ENCODE measurements around the gene PTPA.

DNA sequence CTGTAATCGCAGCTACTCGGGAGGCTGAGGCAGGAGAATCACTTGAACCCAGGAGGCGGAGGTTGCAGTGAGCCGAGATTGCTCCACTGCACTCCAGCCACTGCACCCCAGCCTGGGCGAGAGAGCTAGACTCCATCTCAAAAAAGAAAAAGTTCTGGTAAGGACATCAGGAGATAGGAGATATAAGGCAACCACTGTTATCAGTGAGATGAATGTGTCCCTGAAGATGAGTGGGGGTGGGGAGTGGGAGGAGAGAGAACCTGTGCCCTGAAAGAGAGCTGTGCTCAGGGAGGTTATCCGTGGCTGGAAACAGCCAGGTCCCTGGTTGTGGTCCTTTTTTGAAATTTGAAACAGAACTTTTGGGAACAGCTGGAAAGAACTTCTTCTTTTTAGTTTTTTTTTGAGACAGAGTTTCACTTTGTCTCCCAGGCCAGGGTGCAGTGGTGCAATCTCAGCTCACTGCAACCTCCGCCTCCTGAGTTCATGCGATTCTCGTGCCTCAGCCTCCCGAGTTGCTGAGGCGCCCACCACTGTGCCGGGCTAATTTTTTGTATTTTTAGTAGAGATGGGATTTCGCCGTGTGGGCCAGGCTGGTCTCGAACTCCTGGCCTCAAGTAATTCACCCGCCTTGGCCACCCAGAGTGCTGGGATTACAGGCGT, 2.6 kb downstream of the PTPA start:
- TF ChIP-seq, protein P1, sequence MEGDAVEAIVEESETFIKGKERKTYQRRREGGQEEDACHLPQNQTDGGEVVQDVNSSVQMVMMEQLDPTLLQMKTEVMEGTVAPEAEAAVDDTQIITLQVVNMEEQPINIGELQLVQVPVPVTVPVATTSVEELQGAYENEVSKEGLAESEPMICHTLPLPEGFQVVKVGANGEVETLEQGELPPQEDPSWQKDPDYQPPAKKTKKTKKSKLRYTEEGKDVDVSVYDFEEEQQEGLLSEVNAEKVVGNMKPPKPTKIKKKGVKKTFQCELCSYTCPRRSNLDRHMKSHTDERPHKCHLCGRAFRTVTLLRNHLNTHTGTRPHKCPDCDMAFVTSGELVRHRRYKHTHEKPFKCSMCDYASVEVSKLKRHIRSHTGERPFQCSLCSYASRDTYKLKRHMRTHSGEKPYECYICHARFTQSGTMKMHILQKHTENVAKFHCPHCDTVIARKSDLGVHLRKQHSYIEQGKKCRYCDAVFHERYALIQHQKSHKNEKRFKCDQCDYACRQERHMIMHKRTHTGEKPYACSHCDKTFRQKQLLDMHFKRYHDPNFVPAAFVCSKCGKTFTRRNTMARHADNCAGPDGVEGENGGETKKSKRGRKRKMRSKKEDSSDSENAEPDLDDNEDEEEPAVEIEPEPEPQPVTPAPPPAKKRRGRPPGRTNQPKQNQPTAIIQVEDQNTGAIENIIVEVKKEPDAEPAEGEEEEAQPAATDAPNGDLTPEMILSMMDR (IDR thresholded peaks at IDR 0.05): no peak
- TF ChIP-seq ZFX (IDR thresholded peaks at IDR 0.05; ENCODE audit: borderline replicate concordance): no peak
